BE2C (cell line): Measurements from ENCODE around the gene BBOF1.
"Not testable (repeated sequence)": the region's sequence is repeated elsewhere in the genome, so short reads cannot be mapped to it uniquely, and the experiment has no call there.

Experiments
- DNase-seq: peaks from one replicate; pipeline ENCODE4 v3.0.0-alpha.2; 2020
- H3K27me3 ChIP-seq: fragments of 250-450 bp; sonication (Bioruptor Pico); 2 replicates; pipeline ENCODE4 v1.5.1; 2020; ENCODE audit warnings: mild to moderate bottlenecking
- H3K36me3 ChIP-seq: fragments of 250-450 bp; sonication (Bioruptor Pico); 2 replicates; pipeline ENCODE4 v1.5.1; 2020; ENCODE audit warnings: mild to moderate bottlenecking
- H3K4me1 ChIP-seq: fragments of 250-450 bp; sonication (Bioruptor Pico); 2 replicates; pipeline ENCODE4 v1.5.1; 2020
- H3K4me3 ChIP-seq: 2 replicates; pipeline ENCODE4 v1.5.1; 2011; ENCODE audit warnings: low read depth, low read length
- H3K9me3 ChIP-seq: fragments of 250-450 bp; sonication (Bioruptor Pico); 2 replicates; pipeline ENCODE4 v1.5.1; 2020
- TF ChIP-seq, protein P1 (sequence below): IDR thresholded peaks from 2 replicates; pipeline ENCODE4 v1.5.1; 2012; ENCODE audit warnings: mild to moderate bottlenecking, low read depth, low read length

The BBOF1 gene

DNA sequence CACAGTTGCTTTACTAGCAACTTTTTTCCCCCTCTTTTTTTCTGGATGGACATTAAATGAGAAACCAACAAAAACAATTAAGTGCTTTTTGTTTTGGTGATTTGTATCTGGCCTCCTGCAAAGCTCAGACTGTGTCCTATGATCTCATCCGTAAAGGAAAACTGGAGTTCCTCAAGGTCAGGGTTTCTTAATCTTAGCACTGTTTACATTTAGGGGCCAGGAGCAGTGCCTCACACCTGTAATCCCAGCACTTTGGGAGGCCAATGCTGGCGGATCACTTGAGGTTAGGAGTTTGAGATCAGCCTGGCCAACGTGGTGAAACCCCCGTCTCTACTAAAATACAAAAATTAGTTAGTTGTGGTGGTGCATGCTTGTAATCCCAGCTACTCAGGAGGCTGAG, 28.1 kb upstream of the BBOF1 start:
- H3K27me3 ChIP-seq = no peaks in the 10 kb centered on the region
- no peaks in the 10 kb centered on the region for H3K9me3 ChIP-seq
- no peaks in the 10 kb centered on the region for H3K36me3 ChIP-seq
- no peaks in the 10 kb centered on the region for H3K4me1 ChIP-seq
- no peak for DNase-seq
- H3K4me3 ChIP-seq = no peak overlapping the region
- TF ChIP-seq, protein P1, sequence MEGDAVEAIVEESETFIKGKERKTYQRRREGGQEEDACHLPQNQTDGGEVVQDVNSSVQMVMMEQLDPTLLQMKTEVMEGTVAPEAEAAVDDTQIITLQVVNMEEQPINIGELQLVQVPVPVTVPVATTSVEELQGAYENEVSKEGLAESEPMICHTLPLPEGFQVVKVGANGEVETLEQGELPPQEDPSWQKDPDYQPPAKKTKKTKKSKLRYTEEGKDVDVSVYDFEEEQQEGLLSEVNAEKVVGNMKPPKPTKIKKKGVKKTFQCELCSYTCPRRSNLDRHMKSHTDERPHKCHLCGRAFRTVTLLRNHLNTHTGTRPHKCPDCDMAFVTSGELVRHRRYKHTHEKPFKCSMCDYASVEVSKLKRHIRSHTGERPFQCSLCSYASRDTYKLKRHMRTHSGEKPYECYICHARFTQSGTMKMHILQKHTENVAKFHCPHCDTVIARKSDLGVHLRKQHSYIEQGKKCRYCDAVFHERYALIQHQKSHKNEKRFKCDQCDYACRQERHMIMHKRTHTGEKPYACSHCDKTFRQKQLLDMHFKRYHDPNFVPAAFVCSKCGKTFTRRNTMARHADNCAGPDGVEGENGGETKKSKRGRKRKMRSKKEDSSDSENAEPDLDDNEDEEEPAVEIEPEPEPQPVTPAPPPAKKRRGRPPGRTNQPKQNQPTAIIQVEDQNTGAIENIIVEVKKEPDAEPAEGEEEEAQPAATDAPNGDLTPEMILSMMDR = no peak

DNA sequence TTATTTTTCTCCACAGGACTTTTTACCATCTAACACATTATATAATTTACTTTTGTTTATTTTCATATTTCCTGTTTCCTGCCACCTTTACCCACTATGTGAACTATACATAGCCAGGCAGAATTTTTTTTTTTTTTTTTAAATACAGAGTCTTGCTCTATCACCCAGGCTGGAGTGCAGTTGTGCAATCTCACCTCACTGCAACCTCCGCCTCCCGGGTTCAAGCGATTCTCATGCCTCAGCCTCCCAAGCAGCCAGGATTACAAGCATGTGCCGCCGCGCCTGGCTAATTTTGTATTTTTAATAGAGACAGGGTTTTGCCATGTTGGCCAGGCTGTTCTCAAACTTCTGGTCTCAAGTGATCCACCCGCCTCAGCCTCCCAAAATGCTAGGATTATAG, 24.2 kb upstream of the BBOF1 start:
- not testable (repeated sequence) for H3K4me1 ChIP-seq, H3K36me3 ChIP-seq, DNase-seq, H3K27me3 ChIP-seq, H3K9me3 ChIP-seq, H3K4me3 ChIP-seq

DNA sequence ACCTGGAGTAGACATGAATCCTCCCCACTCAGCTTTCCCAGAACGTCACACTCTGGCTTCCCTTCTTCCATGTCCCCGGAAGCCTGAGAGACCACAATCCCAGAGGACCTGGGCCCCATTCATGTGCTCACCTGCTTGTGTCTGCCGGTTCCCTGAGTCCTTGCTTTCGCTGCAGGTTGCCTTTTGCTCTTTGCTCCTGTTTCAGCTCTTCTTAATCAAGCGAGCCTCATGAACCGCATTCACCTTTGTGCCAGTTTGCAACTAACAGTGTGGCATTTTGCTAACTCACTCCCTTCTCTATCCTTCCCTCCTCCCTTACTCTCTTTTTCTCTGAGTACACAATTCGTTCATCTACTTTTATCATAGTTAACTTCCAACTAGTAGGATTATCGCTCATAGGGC, 23.2 kb upstream of the BBOF1 start:
- H3K4me3 ChIP-seq = no peak overlapping the region
- TF ChIP-seq, protein P1 = no peak
- no peak for DNase-seq

DNA sequence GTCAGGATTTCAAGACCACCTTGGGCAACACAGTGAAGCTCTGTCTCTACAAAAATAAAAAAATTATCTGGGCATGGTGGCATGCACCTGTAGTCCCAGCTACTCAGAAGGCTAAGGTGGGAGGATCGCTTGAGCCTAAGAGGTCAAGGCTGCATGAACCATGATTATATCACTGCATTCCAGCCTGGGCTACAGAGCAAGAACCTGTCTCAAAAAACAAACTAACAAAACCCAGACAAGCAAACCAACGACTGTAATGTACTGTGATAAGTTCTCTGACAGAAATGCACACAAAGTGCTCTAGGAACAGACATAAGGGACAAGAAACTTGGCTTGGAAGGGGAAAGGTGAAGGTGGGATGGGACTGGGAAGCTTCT, 22.4 kb upstream of the BBOF1 start:
- no peaks in the 10 kb centered on the region for H3K36me3 ChIP-seq
- DNase-seq = no peak
- no peak overlapping the region for H3K4me3 ChIP-seq
- no peaks in the 10 kb centered on the region for H3K9me3 ChIP-seq
- H3K27me3 ChIP-seq = no peaks in the 10 kb centered on the region
- H3K4me1 ChIP-seq = no peaks in the 10 kb centered on the region
- TF ChIP-seq, protein P1 = no peak

More for the DNA sequence above, 23.2 kb upstream of the BBOF1 start:
- Histone ChIP-seq H3K4me1 (no peaks in the 10 kb centered on the region), H3K9me3 (no peaks in the 10 kb centered on the region), H3K36me3 (no peaks in the 10 kb centered on the region), H3K27me3 (no peaks in the 10 kb centered on the region)

DNA sequence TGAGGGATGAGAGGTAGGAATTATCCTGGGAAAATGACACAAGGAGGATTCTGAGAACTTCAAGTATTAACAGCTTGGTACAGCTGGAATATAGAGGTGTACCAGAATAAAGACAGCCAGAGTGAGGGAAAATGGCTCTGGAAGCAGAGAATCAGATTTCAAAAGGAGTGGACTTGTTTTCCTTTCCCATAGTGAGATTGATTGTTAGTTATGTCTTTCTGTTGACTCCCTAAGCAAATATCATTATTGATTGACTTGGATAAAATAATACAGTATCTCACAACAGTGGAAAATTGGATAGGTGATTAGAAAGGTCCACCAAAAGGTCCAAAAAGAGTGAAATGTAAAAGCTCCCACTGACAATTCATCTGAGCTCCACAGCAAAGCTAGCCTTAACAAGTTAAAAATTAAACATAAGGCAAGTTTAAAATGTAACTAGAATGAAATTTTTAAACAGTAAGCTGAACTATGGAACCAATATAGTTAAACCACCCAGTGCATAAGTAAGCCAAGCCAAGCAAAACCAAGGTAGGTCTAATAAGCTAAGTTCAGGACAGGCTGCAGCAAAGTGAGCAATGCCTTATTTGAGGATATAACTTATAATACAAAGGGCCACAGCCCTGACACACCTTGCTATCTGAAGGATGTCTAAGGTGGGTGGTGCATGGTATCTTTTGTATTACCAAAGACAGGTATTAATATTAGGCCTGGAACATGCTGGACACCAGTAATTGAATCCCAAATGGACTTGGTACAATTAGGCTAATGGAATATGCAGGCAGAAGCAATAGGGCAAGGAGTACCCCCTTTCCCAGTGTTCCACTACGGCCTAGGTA, 21.8 kb upstream of the BBOF1 start:
- TF ChIP-seq, protein P1 = no peak
- no peak overlapping the region for H3K4me3 ChIP-seq
- no peaks in the 10 kb centered on the region for H3K36me3 ChIP-seq
- H3K4me1 ChIP-seq = no peaks in the 10 kb centered on the region
- H3K27me3 ChIP-seq = no peaks in the 10 kb centered on the region
- no peak for DNase-seq
- no peaks in the 10 kb centered on the region for H3K9me3 ChIP-seq

DNA sequence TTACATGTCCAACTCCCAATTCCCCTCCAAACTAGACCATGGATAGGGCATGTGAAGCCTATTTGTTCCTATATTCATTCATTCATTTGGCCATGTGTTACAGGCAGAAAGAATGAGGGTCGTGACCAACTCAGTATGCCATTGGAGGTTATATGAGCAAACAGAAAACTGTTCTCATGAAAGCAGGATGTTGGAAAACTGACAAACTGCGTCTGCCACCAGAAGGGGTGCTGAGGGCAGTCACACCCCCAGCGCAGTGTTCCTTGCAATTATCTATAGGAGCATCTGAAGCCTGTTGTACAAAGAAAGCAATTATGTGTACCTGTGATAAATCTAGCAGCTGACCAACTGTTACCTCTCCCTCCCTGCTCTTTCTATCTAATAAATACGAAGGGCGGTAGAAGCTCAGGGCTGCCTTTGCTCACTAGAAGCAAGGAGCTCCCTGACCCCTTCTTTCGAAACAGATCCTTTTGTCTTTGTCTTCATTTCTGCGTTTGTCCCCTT, 21.2 kb upstream of the BBOF1 start:
- no peak for DNase-seq
- TF ChIP-seq, protein P1 = no peak
- H3K9me3 ChIP-seq = no peaks in the 10 kb centered on the region

More for the DNA sequence above, 21.2 kb upstream of the BBOF1 start:
- Histone ChIP-seq H3K27me3 (no peaks in the 10 kb centered on the region), H3K4me3 (no peak overlapping the region), H3K36me3 (no peaks in the 10 kb centered on the region), H3K4me1 (no peaks in the 10 kb centered on the region)
